Peyer's patch (tissue), 4 donors: ENCODE results near the gene MSH5. TPM values are rescaled to one million over a fixed set of nuclear protein-coding genes. Genes with fewer than 3 reads are reported as not detected.

Experiments used
- DNase-seq, 3 donors: peaks; one replicate each; pipeline ENCODE4 v3.0.0-alpha.2; 2017 to 2019
- H3K27ac ChIP-seq, 4 donors: fragments of 200-600 bp; sonication (generic); one replicate each; pipeline ENCODE4 v1.5.1; 2016 to 2019
- H3K27me3 ChIP-seq, 2 donors: fragments of 200-600 bp; sonication (generic); one replicate each; pipeline ENCODE4 v1.5.1; 2019
- H3K36me3 ChIP-seq, 3 donors: fragments of 200-600 bp; sonication (generic); one replicate each; pipeline ENCODE4 v1.5.1; 2016 to 2019
- H3K4me1 ChIP-seq, 4 donors: fragments of 200-600 bp; sonication (generic); one replicate each; pipeline ENCODE4 v1.5.1; 2016 to 2019
- H3K4me3 ChIP-seq, 4 donors: fragments of 200-600 bp; sonication (generic); 1 replicate in 3 of 4; 2 replicates in 1 of 4; pipeline ENCODE4 v1.5.1; 2016 to 2019; ENCODE audit warnings: mild to moderate bottlenecking in 1 of 4
- H3K9me3 ChIP-seq, 4 donors: fragments of 200-600 bp; sonication (generic); one replicate each; pipeline ENCODE4 v1.5.1; 2016 to 2019; ENCODE audit warnings: mild to moderate bottlenecking in 1 of 4
- POLR2A ChIP-seq, 2 donors: fragments of 450-650 bp; IDR thresholded peaks; one replicate each; pipeline ENCODE4 v1.5.1; 2017; ENCODE audit warnings: antibody characterized with exemption in 2 of 2, mild to moderate bottlenecking in 2 of 2, moderate library complexity in 2 of 2
- total RNA-seq, 4 donors: library from RNA; depleted of rRNA; stranded (reverse); fragments of >200 nt; gene quantifications; one replicate each; pipeline ENCODE4 v1.1.0, GENCODE V29; 2016
- TF ChIP-seq, protein P1 (sequence below), 6 experiments: fragments of 450-650 bp in 4 of 6; fragments of 200-600 bp in 2 of 6; sonication (generic) in 1 of 6; IDR thresholded peaks; one replicate each; pipeline ENCODE4 v1.5.1; 2017 to 2019; ENCODE audit warnings: antibody characterized with exemption in 6 of 6, mild to moderate bottlenecking in 3 of 6, moderate library complexity in 1 of 6

Gene MSH5
- total RNA-seq, 4 donors from 2014 or later, result 21.4 to 72.6 (median 46.1) TPM

DNA sequence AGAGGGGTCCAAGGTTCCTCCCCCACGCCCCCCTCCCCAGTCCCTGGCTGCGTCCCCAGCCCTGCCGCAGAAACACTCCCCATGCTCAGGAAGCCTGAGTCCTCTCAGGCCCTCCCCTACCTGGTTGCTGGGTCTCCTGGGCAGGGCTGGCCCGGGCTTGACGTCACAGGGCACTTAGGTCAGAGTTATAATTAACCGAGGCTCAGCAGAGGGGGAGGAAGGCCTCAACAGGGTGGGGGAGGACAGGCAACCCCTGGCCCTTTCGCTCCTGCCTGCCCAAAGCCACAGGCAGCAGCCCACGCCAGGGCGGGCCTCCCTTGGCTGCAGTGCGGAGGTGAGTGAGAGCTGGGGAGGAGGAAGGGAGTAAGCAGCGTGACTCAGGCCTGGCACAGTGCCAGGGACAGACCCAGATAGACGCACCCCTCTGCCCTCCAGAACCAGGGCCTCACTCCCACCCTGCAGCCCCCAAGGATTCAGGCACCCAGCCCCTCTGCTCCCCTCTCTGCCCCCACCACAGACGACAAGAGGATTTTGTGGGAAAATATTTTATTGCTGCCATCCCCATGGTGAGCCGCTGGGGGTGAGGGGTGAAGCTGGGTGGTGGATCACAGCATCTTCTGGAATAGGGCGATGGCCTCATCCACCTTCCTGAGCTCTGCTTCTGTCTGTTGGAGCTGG lies 37.3 kb downstream of the MSH5 start, which contains the start of gene VWA7:
Gene VWA7, minus strand, starts transcription at position 340 of the 678 bp plus-strand sequence. CDS start 549 bp downstream, outside the sequence.
- no peaks in the 10 kb centered on the region for H3K27me3 ChIP-seq
- TF ChIP-seq, protein P1, sequence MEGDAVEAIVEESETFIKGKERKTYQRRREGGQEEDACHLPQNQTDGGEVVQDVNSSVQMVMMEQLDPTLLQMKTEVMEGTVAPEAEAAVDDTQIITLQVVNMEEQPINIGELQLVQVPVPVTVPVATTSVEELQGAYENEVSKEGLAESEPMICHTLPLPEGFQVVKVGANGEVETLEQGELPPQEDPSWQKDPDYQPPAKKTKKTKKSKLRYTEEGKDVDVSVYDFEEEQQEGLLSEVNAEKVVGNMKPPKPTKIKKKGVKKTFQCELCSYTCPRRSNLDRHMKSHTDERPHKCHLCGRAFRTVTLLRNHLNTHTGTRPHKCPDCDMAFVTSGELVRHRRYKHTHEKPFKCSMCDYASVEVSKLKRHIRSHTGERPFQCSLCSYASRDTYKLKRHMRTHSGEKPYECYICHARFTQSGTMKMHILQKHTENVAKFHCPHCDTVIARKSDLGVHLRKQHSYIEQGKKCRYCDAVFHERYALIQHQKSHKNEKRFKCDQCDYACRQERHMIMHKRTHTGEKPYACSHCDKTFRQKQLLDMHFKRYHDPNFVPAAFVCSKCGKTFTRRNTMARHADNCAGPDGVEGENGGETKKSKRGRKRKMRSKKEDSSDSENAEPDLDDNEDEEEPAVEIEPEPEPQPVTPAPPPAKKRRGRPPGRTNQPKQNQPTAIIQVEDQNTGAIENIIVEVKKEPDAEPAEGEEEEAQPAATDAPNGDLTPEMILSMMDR (IDR thresholded peaks at IDR 0.05), result peak in 2 of 6 experiments; percentile 4 to 12
- peak; percentile 34 to 68 for TF ChIP-seq POLR2A (IDR thresholded peaks at IDR 0.05)
- DNase-seq, result peak; percentile 58 to 90 (median 85)
- H3K4me3 ChIP-seq, result peak within 1 kb of the TSS in 2 of 4 donors; percentile 26 to 36
- H3K9me3 ChIP-seq, result no peaks in the 10 kb centered on the region
- H3K27ac ChIP-seq, result peak within 1 kb of the TSS; percentile 45 to 76 (median 56)
- peaks cover 0 to 31% (median 8%) of the 10 kb centered on the region in 4 donors for H3K4me1 ChIP-seq
- H3K36me3 ChIP-seq, result peaks cover 0 to 42% (median 0%) of the 10 kb centered on the region in 3 donors

DNA sequence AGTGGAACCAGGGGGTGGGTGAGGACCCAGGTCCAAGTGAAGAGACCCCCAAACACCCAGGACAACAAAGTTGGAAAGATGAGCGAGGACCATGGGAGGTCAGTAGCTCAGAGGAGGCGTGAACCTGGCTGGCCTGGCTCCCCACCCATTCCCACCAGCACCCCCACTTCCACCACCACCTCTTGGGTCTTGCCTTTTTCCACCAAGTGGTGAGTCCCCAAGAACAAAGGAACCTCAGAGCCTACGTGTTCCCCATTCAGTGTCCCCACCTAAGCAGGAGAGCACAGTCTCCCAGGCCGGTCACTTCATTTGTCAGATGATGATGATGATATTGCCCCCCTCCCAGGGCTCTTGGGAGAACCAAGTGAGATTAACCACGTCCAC lies 37.9 kb downstream of the MSH5 start:
- H3K27me3 ChIP-seq, result no peaks in the 10 kb centered on the region
- TF ChIP-seq POLR2A (IDR thresholded peaks at IDR 0.05), result no peak
- TF ChIP-seq, protein P1 (IDR thresholded peaks at IDR 0.05), result no peak
- H3K4me1 ChIP-seq, result peaks cover 0 to 30% (median 8%) of the 10 kb centered on the region in 4 donors
- H3K27ac ChIP-seq, result peak overlapping the region; percentile 45 to 76 (median 56)
- H3K9me3 ChIP-seq, result no peaks in the 10 kb centered on the region
- peaks cover 0 to 47% (median 0%) of the 10 kb centered on the region in 3 donors for H3K36me3 ChIP-seq
- H3K4me3 ChIP-seq, result no peak overlapping the region
- DNase-seq, result no peak

DNA sequence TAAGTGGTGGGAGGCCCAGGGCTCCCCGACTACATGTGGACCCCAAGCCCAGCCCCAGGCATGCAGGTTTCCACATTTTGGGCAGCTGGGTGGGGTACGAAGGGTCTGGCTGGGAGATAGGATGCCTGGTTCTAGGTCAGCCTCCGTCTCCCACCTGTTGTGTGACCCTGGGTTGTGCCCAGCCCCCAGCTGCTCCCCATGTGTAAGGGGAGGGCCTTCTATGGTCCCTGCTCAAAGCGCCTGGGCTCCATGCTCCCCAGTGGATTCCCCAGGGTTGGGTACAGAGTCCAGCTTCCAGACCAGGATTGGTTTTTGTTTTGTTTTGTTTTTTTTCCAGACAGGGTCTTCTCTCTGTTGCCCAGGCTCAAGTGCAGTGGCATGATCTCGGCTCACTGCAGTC lies 38.4 kb downstream of the MSH5 start:
- TF ChIP-seq, protein P1 (IDR thresholded peaks at IDR 0.05), result no peak
- no peak for TF ChIP-seq POLR2A (IDR thresholded peaks at IDR 0.05)
- peaks cover 0 to 25% (median 6%) of the 10 kb centered on the region in 4 donors for H3K4me1 ChIP-seq
- H3K4me3 ChIP-seq, result no peak overlapping the region
- no peaks in the 10 kb centered on the region for H3K27me3 ChIP-seq
- peak overlapping the region in 1 of 4 donors; percentile 76 for H3K27ac ChIP-seq
- DNase-seq, result no peak
- H3K36me3 ChIP-seq, result peaks cover 0 to 53% (median 0%) of the 10 kb centered on the region in 3 donors
- no peaks in the 10 kb centered on the region for H3K9me3 ChIP-seq

DNA sequence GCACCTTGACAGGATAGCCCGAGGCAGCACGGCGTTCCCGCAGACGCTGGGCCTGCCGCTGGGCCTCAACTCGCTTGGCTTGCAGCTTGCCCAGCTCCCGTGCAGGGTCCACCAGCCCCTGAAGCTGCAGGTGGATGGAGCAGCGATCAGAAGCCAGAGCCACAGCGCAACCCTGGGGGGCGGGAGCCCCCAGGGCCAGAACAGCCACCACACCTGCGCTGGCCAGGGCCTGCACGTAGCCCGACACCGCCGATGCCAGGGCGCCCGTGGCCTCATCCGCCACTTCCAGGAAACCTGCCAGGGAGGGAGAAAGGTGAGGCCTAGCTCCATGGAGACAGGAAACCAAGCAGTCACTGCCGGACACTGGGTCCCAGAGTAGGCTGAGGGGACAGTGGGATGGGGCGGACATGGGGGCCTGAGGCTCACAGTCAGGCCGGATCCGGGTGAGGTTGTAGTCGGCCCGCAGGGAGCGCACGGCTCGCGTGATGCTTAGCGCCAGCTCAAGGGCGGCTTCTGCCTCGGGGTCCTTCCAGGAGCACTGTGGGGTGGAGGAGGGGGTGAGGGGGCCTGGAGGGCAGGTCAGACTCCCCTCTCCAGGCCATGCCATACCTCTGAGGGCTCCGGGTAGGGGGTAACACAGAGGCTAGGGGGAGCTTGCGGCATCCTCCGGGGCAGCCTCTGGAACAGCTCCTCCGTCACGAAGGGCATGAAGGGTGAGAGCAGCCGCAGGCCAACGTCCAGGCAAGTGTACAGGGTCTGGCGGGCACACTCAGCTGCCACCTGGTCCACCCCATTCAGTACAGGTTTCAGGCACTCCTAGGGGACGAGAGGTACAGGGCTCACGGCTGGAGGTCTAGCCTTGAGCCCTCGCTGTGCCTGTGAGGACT lies 39.4 kb downstream of the MSH5 start:
- no peaks in the 10 kb centered on the region for H3K9me3 ChIP-seq
- TF ChIP-seq POLR2A (IDR thresholded peaks at IDR 0.05), result no peak
- no peak overlapping the region for H3K27ac ChIP-seq
- peaks cover 0 to 22% (median 6%) of the 10 kb centered on the region in 4 donors for H3K4me1 ChIP-seq
- DNase-seq, result no peak
- no peaks in the 10 kb centered on the region for H3K27me3 ChIP-seq
- H3K36me3 ChIP-seq, result peaks cover 0 to 61% (median 0%) of the 10 kb centered on the region in 3 donors
- H3K4me3 ChIP-seq, result no peak overlapping the region

DNA sequence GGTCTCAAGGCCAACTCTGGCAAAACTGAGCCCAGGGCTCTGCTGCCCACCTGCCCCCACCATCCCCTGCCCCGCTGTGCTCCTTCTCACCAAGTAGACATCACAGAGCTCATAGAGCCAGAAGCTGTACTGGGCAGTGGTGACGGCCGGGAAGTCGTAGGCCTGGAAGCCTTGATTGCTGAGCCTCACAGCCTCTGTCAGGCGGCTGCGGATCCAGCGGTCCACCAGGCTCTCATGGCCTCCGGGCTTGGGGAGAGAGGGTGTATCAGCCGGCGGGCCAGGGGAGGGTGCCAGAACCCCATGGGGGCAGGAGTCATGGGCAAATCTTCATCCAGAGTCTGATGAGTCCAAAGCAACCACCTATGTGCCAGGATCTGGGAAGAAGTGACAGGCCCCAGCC lies 40.1 kb downstream of the MSH5 start:
- H3K36me3 ChIP-seq, result peaks cover 0 to 68% (median 0%) of the 10 kb centered on the region in 3 donors
- no peaks in the 10 kb centered on the region for H3K27me3 ChIP-seq
- H3K27ac ChIP-seq, result no peak overlapping the region
- TF ChIP-seq, protein P1 (IDR thresholded peaks at IDR 0.05), result no peak
- TF ChIP-seq POLR2A (IDR thresholded peaks at IDR 0.05), result no peak
- no peak overlapping the region for H3K4me3 ChIP-seq
- DNase-seq, result no peak
- H3K9me3 ChIP-seq, result no peaks in the 10 kb centered on the region
- peaks cover 0 to 22% (median 6%) of the 10 kb centered on the region in 4 donors for H3K4me1 ChIP-seq
